HG03196 (cell line): Measurements from ENCODE around the gene POLQ.
"Not testable (repeated sequence)": the region's sequence is repeated elsewhere in the genome, so short reads cannot be mapped to it uniquely, and the experiment has no call there.

ENCODE experiments used
- ATAC-seq: cut with Tn5 transposase; IDR thresholded peaks from one replicate; pipeline ENCODE4 v1.9.1; 2021; ENCODE audit not compliant: unreplicated experiment

The POLQ gene

DNA sequence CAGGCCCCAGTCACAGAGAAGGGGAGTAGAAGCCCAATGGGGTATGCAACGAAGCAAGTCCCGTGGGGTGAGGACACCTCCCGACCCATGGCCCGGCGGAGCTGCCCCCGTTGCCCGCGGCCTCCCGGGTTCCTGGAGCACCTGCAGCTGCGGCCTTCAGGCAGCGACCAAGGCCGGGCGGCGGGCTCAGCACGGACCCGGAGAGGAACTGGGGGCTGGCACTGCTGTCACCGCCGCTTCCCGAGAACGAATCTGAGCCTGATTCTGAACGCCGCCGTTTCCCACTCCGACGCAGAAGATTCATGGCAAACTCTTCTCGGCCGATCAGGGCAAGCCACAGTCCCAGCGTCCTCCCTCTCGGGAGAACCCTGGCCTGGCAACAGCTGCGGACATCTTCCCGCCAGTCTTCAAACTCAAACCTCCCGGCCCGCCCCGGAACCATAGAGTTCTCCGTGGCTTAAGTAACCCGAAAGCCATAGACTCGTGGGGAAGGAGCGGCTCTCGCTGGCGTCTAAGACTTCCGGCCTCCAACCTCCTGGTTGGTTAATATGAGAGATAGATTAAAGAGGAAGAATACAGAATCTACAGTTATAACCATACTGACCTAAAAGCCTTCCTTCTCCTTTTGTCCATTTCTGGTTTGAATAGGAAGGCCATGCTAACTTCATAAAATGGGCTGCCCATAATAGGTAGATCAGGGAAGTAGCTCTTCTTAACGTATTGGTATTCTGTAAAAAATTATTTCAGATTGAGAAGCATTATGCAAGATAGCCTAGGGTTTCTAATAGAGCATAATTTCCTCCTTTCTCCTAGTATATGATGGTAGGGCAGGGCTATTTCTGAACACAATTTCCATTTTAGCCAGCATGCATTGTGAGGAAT, at the start of gene POLQ:
POLQ (minus strand) TSS at position 415 of the 882 bp plus-strand sequence; CDS start at position 304, 111 bp downstream.
- peak; percentile 85 for ATAC-seq

DNA sequence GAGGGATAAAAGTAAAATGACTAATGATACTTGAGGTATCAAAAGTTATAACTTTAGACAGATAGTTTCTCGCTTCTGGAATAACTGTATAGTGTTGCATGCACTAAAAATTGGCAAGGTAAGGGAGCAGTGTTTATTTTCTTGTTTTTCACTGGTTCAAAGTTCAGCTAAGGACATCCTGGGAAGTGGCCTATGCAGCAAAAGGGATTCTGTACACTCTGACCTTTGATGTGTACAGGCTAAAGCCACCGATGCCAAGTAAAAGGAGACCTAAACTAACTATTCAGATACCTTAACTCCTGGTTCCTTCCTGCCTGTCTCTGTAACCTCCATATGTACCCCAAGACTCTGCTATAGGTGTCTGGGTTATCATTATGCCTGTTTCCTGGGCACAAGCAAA, 49.1 kb upstream of the POLQ start:
- no peak for ATAC-seq

DNA sequence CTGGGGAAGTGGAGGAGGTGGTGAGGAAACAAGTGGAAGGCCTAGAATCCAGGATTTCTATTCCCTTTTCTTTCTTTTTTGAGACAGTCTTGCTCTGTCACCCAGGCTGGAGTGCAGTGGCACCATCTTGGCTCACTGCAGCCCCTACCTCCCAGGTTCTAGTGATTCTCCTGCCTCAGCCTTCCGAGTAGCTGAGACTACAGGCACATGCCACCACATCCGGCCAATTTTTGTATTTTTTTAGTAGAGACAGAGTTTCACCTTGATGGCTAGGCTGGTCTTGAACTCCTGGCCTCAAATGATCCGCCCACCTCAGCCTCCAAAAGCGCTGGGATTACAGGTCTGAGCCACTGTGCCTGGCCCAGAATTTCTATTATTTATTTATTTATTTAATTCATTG, 48.0 kb upstream of the POLQ start:
- ATAC-seq, result not testable (repeated sequence)

DNA sequence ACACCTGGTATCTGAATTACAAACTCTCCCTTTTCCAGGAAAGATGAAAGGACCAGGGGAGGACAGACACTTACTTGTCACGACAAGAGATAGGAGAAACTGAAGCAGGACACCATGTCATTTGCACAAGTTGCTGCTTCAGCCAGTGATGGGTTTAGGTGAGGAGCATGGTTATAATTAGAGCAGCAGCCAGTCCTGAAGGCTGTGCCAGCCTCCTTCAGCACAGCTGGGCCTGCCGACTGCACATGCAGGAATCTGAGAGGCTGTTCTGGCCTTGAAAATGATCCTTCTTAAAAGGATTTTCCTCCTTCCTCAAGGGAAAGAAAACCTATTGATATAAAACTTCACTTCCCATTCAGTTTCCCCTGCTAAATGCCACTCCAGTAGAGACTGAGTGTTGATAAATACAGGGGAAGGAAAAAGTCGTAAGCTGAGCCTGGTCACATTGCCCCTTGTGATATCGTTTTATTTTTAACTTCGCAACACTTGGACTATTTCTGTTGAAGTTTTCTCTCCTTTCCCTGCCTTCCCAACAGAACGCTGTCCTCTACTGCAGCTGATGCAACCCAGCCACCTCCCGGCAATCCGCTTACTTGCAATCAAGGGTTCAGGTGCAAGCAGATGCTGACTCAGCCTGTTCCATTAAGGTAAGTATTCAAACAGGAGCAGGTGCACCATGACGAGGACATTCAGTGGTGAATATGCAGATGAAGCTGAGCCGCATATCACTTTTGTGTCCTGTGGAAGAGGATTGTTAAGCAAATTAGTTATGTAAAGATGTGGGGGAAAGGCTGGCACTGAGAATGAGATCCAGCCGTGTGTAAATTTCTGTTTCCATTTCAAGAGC, 47.3 kb upstream of the POLQ start, which contains the start of gene FBXO40:
FBXO40 (plus strand) TSS at position 524 of the 847 bp plus-strand sequence. CDS start 27,197 bp downstream, outside the sequence.
- no peak for ATAC-seq

DNA sequence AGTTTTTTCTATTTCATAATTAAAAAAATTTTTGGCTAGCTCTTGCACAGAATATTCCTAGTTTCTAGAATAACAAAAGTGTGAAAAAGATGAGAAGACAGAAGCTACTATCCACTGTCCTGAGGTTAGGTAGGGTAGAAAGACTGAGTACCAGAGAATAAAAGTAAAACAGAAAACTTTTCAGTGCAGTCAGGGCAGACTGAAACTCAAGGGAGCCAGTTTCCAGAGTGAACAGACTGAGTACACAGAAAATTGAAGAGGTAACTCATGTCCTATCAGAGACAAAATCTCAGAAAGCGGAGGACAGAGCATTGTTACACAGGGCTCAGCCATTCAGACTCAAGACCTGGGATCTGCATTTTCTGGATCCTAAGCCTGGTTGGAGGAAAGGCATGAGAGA, 38.6 kb upstream of the POLQ start:
- ATAC-seq, result no peak

DNA sequence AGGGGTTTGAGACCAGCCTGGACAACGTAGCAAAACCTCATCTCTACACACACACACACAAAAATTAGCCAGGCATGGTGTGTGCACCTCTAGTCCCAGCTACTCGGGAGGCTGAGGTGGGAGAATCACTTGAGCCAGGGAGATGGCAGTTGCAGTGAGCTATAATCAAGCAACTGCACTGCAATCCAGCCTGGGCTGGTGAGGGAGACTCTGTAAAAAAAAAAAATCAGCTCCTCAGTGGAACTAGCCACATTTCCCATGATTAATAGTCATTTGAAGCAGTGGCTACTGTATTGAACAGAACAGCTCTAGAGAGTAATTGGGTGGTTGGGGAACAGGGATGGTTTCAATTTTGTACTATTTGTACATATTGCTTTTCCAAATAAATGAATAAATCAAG, 35.9 kb upstream of the POLQ start:
- no peak for ATAC-seq

DNA sequence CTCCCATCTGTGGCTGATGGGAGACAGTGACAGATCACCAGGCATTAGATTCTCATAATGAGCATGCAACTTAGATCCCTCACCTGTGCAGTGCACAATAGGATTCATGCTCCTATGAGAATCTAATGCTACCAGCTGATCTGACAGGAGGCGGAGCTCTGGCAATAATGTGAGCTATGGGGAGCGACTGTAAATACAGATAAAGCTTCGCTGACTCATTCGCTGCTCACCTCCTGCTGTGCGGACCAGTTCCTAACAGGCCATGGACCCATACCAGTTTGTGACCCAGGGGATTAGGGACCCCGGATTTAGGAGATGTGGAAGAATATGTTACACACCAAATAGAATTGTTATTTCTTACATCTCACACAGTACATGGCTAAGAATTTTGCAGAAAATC, 28.7 kb upstream of the POLQ start:
- ATAC-seq, result no peak

DNA sequence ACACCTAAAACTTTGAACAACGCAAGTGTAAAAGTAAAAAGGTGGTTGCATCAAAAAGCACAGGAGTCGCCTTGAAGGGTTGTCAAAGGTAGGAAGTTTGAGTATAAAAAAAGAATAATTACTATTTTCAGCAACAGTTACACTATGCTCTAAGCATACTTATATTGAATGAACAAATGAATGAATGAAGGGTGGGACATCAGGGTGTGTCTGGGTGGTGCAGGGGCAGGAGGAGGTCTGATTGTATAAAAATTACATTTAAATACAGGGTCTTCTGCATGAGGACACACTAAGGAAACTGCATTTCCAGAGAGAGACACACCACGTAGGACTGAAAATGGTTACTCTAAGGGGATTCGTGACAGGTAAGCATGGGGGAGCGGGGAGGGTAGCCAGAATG, 21.9 kb upstream of the POLQ start, which contains the start of gene ARGFX:
ARGFX (plus strand) TSS at position 301 of the 400 bp plus-strand sequence. CDS start 2,765 bp downstream, outside the sequence.
- no peak for ATAC-seq

DNA sequence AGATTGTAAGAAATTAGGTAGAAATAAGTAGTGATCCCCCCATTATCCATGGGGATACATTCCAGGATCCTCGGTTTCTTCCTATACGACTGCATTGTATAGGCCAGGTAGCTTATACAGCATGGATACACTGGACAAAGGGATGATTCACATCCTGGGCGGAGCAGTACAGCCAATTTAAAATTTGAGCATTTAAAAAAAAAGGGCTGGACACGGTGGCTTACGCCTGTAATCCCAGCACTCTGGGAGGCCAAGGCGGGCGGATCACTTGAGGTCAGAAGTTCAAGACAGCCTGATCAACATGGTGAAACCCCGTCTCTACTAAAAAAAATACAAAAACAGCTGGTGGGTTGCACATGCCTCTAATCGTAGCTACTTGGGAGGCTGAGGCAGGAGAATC, 21.0 kb upstream of the POLQ start:
- no peak for ATAC-seq

DNA sequence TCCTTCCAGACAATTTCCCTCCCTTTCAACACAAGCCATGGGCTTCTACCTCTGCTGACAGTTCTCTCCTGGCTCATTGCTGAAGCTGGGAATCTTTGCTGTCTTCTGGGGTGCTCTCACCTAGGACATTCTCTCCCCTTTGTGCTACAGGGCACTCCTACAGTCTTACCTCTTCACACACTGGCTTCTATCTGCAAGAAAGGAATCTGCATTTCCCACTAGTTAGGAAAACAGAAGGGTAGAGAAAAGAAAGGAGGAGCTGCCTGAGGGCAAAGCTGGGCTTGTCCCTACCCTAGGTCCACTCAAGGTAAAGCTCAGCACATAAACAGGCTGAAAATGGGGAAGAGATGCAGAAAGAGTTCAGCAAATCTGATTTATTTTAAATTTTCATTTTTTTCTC, 16.4 kb upstream of the POLQ start:
- no peak for ATAC-seq

DNA sequence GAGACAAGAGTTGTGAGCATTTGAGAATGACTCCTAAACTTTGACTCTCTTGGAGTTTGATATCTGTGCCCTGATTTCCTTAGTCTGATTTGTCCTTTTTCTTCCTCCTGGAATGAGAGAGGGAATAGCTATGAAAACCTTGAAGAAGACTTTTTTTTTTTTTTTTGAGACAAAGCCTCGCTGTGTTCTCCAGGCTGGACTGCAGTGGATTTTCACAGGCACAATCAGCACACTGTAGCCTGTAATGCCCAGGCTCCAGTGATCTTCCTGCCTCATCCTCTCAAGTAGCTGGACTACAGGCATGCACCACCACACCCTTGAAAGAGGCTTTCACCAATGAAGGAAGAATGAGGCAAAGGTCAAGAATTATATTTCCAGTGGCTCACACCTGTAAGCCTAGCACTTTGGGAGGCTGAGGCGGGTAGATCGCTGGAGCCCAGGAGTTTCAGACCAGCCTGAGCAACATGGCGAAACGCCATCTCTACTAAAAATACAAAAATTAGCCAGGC, 11.7 kb upstream of the POLQ start:
- ATAC-seq, result no peak

DNA sequence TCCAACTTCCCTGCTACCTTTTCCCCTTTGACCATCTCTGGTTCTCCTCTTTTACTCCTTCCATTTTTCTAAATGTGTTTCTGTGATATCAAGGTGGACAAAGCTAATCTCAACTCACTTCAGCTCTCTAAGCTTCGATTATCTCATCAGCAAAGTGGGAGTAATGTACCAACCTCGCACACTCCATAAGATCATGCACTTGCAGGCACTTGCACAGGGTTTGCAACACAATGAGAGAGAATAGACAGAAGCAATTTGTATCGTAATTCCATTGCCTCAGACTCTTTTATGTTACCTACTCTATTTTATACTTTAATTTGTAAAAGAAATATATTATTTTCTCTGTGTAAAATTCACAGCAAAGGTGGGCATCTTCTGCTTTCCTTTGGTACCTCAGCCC, 7.0 kb upstream of the POLQ start:
- ATAC-seq, result no peak

DNA sequence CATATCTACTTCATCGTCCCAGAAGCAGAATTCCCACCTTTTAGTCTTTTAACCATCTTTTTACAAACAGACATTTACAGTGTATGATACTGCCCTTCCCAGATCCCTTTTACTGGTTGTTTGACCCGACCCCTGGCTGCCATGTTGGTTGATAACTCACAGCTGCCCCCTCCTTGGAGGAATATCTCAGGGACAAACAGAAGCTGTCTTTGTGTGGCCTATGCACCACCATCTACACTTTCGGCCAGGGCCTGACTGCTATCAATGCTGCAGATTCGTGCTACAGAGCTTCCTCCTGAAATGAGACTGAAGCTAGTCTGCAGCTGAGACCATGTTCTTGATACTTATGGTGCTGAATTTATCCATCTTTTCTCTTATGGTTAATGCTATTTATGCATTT, 6.6 kb upstream of the POLQ start:
- ATAC-seq, result no peak

DNA sequence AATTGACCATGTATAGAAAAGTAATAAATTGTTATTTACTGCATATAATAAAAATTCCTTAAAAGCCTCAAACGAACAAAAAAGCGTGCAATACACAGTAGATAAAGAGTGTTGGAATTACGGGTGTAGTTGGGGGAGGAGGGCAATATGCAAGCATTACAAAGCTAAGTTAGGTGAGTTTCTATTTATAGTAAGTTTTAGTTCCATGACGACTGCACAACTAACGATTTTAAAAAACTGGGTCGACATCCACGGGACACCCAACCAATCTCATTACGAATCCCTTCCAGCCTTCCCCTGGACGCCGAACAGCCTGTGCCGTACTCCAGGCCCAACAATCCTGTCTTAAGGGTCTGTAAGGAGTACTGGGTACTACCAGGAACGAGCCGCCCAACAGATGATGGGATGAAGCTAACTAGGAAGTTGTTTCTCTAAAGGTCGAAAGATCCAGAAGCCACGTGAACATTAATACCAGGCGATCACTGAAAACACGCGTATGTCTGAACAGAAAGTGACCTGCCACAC, 677 bp downstream of the POLQ start:
- ATAC-seq, result no peak

DNA sequence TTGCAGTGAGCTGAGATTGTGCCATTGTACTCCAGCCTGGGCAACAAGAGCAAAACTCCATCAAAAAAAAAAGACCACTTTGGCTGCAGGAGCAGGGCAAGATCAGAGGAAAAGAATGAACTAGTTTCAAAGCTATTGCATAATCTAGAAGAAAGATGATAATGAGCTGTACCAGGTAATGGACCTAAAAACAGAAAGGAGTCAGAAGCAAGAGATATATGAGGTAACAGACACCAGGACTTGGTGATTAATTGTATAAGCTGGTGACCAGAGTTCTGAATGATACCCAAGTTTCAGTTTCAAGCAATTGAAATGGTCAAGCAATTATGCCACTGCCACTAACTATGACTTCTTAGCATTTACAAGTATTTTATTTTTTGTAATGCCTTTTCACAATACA, 2.9 kb downstream of the POLQ start:
- no peak for ATAC-seq

DNA sequence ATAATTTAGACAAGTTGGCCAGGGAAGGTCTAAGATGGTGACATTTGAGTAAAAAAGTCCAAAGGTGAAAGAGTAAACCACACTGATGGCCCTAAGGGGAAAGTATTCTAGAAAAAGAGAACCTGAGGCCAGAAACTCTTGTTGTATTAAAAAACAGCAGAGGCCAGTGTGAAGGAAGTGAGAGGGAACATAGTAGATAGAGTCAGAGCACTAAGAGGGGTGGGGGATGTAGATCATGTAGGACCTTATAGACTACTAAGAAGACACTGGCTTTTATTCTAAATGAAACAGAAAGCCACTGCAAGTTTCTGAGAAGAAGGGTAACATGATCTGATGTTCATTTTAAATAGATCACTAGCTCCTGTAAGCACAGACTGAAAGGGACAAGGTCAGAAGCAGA, 14.5 kb downstream of the POLQ start:
- ATAC-seq, result no peak

DNA sequence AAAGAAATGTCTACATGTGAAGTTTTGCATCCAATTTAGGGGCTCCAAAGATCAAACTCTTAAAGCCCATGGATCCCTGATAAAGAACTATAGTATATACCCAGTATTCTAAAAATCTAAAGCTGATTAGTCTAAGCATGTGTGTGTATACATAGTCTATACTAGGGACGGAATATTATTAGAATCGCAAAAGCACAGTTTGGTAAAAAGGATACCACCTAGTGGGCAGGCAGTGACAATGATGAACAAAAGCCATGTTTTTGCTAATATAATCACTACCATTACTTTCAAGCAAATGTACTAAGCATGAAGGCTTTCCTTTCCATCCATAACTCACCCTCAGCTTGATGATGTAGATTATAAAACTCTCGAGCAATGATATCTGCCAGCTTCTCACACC, 16.5 kb downstream of the POLQ start:
- ATAC-seq, result no peak

DNA sequence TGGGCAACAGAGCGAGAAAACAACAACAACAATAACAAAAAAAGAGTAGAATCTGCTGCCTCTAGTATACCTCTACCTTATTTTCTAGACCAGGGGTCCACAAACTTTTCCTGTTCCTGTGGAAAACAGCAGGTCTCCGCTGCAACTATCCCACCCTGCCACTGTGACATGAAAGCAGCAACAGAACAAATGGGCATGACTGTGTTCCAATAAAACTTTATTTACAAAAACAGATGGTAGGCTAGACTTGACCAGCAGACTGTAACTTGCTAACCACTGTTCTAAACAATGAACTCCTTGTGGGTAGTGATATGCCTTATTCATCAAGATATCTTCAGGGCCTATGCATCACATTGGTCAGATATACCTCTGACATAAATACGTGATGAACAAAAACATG, 25.3 kb downstream of the POLQ start:
- no peak for ATAC-seq

DNA sequence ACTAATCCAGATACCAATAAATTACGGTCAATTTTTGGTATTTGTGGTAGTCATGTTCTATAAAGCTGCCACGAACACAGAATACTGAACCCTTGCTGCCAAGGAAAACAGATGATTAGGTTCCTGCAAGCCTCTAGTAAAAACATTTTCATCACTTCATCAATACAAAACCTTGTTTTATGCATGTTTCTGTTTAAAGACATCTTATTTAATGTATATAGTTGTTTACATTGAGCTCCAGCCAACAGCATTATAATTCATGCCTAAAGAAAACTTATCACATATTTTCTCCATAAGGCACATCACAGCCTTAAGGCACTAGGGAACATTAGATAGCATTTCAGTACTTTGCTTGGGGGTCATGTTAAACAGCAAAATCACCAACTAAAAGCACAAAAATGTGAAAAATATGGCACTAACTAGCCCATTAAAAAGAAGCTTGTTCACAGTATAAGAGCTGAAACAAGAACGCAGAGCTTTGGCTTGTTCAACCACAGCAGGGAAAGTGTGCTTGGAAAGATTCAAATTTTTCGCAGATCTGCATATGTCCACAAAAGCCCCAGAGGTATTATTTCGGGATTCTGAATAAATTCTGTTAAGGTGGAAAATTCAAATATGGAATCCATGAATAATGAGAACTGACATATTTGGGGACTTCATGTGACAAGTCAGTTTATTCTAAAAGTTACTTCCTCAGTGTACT, 27.7 kb downstream of the POLQ start:
- no peak for ATAC-seq

DNA sequence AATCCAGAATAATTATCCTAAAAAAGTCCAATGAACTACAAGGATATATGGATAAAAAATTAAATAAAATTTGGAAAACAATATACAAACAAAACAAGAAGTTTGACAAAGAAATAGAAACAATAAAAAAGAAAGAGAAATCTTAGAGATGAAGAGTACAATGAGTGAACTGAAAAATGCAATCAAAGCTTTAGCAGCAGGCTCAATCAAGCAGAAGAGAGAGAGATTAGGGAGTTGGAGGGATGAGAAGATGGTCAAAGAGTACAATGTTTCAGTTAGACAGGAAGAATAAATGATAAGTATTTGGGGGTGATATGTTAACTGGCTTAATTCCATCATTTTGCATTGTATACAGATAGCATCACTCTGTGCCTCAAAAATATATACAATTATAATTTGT, 29.9 kb downstream of the POLQ start:
- no peak for ATAC-seq

DNA sequence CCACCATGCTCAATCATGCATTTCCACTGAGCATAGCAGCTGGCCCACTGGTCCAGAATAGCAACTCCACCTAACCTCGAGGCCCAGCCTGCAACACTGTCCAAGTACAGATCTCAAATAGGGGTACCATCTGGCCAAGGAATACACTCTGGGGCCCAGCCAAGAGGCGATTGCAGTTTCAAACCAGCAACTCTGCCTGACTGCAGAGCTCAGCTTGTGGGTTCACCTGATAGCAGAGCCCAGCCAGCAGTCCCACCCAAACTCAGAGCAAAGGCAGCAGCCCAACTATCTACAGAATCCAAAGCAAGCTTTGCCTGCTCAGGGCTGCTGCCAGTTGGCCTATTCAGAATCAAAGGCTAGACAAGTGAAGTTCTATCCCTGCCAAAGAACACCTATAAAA, 30.5 kb downstream of the POLQ start:
- ATAC-seq, result no peak
